GM23338 (cell line): ENCODE measurements around the gene EVI2B. TPM values are rescaled to one million over a fixed set of nuclear protein-coding genes. Genes with fewer than 3 reads are reported as not detected.

ENCODE experiments used
- ATAC-seq: fragments of 200-7000 bp; cut with Tn5 transposase; 3 replicates; pipeline ENCODE4 v1.9.1; 2020
- DNase-seq: peaks from one replicate; pipeline ENCODE4 v3.0.0-alpha.2; 2015; ENCODE audit warnings: low spot score
- H2AFZ ChIP-seq: fragments of 200-600 bp; sonication (generic); 2 replicates; pipeline ENCODE4 v1.8.0; 2016; ENCODE audit warnings: antibody characterized with exemption, mild to moderate bottlenecking, moderate library complexity
- H3F3A ChIP-seq: fragments of 200-600 bp; sonication (generic); replicated peaks from 2 replicates; pipeline ENCODE4 v1.8.0; 2017; ENCODE audit warnings: antibody characterized with exemption, mixed run types, low read depth
- H3K27ac ChIP-seq: fragments of 200-600 bp; sonication (generic); 2 replicates; pipeline ENCODE4 v1.6.1; 2016; ENCODE audit warnings: low read depth
- H3K27me3 ChIP-seq: fragments of 200-600 bp; sonication (generic); 2 replicates; pipeline ENCODE4 v1.8.0; 2016; ENCODE audit warnings: mild to moderate bottlenecking, mixed run types, moderate library complexity; ENCODE audit not compliant: insufficient read depth
- H3K36me3 ChIP-seq: fragments of 200-600 bp; sonication (generic); 2 replicates; pipeline ENCODE4 v1.8.0; 2016; ENCODE audit warnings: mild to moderate bottlenecking; ENCODE audit not compliant: insufficient read depth
- H3K4me1 ChIP-seq: fragments of 200-600 bp; sonication (generic); 2 replicates; pipeline ENCODE4 v1.8.0; 2016; ENCODE audit warnings: mild to moderate bottlenecking, moderate library complexity; ENCODE audit not compliant: insufficient read depth
- H3K4me2 ChIP-seq: fragments of 200-600 bp; sonication (generic); 2 replicates; pipeline ENCODE4 v1.7.1; 2017; ENCODE audit warnings: mixed run types
- H3K4me3 ChIP-seq: fragments of 200-600 bp; sonication (generic); 2 replicates; pipeline ENCODE4 v1.6.1; 2016; ENCODE audit warnings: mixed run types
- H3K79me2 ChIP-seq: fragments of 200-600 bp; sonication (generic); replicated peaks from 2 replicates; pipeline ENCODE4 v1.8.0; 2017; ENCODE audit warnings: mild to moderate bottlenecking; ENCODE audit not compliant: insufficient read depth
- H3K9me2 ChIP-seq: fragments of 200-600 bp; sonication (generic); 2 replicates; pipeline ENCODE4 v1.8.0; 2017; ENCODE audit not compliant: insufficient read depth
- H4K20me1 ChIP-seq: fragments of 200-600 bp; sonication (generic); replicated peaks from 2 replicates; pipeline ENCODE4 v1.8.0; 2017; ENCODE audit warnings: mild to moderate bottlenecking; ENCODE audit not compliant: insufficient read depth
- H3K27ac Mint-ChIP-seq: 2 replicates; pipeline ENCODE4 v1.8.0; 2020; ENCODE audit warnings: inconsistent platforms, mild to moderate bottlenecking, moderate library complexity, mixed read lengths
- H3K27me3 Mint-ChIP-seq: 3 replicates; pipeline ENCODE4 v1.8.0; 2022; ENCODE audit warnings: low read depth, mild to moderate bottlenecking, moderate library complexity, mixed read lengths, inconsistent platforms; ENCODE audit not compliant: insufficient read depth, poor library complexity
- H3K36me3 Mint-ChIP-seq: 3 replicates; pipeline ENCODE4 v1.8.0; 2021; ENCODE audit warnings: low read depth, mild to moderate bottlenecking, inconsistent platforms, moderate library complexity, mixed read lengths
- H3K4me1 Mint-ChIP-seq: 3 replicates; pipeline ENCODE4 v1.8.0; 2020; ENCODE audit warnings: mild to moderate bottlenecking, inconsistent platforms, mixed read lengths
- H3K4me3 Mint-ChIP-seq: 3 replicates; pipeline ENCODE4 v1.8.0; 2021; ENCODE audit warnings: moderate library complexity, mild to moderate bottlenecking, inconsistent platforms, mixed read lengths
- H3K9me3 Mint-ChIP-seq: 3 replicates; pipeline ENCODE4 v1.8.0; 2020; ENCODE audit warnings: moderate library complexity, mild to moderate bottlenecking, inconsistent platforms, mixed read lengths
- CREB1 ChIP-seq: fragments of 250-450 bp; sonication (Bioruptor Pico); IDR thresholded peaks from 2 replicates; pipeline ENCODE4 v1.5.0; 2020; ENCODE audit warnings: low read depth, mild to moderate bottlenecking, moderate library complexity
- ETS1 ChIP-seq: IDR thresholded peaks from 2 replicates; pipeline ENCODE4 v1.6.1; 2016; ENCODE audit warnings: antibody characterized with exemption
- EZH2 ChIP-seq: fragments of 200-600 bp; sonication (generic); IDR thresholded peaks from one replicate; pipeline ENCODE4 v1.8.0; 2017; ENCODE audit warnings: antibody characterized with exemption, mild to moderate bottlenecking, low read depth; ENCODE audit not compliant: unreplicated experiment
- EZH2phosphoT487 ChIP-seq: fragments of 200-600 bp; sonication (generic); IDR thresholded peaks from one replicate; pipeline ENCODE4 v1.8.1; 2018; ENCODE audit warnings: antibody characterized with exemption; ENCODE audit not compliant: unreplicated experiment
- REST ChIP-seq: IDR thresholded peaks from one replicate; pipeline ENCODE4 v1.6.1; 2018; ENCODE audit warnings: antibody characterized with exemption; ENCODE audit not compliant: unreplicated experiment
- ZNF462 ChIP-seq: fragments of 250-450 bp; sonication (Bioruptor Pico); IDR thresholded peaks from 2 replicates; pipeline ENCODE4 v1.5.0; 2020; ENCODE audit warnings: mild to moderate bottlenecking, moderate library complexity
- polyA plus RNA-seq: library from polyadenylated mRNA; unstranded; fragments of >200 nt; fragmentation: Nextera tagmentation; extraction: Ambion mirVana; gene quantifications from 2 replicates; pipeline ENCODE4 v1.2.1, GENCODE V29; 2016
- total RNA-seq: library from RNA; depleted of rRNA; stranded (reverse); fragments of >200 nt; shearing (Covaris generic); gene quantifications from 2 replicates; pipeline ENCODE4 v1.2.3, GENCODE V29; 2014

Gene EVI2B
- total and polyA plus RNA-seq, 2 experiments from 2014 or later: 0.18 TPM; not detected in 1

- Histone ChIP-seq H4K20me1 (no peaks in the 10 kb centered on the region; the same call in 1 of the 2 replicates), H3F3A (no peaks in the 10 kb centered on the region), H2AFZ (no peak overlapping the region), H3K79me2 (no peaks in the 10 kb centered on the region), H3K36me3 (no peaks in the 10 kb centered on the region), H3K27me3 (no peaks in the 10 kb centered on the region), H3K9me2 (no peaks in the 10 kb centered on the region), H3K4me3 (no peak overlapping the region), H3K27ac (no peak overlapping the region), H3K4me2 (no peak overlapping the region), H3K4me1 (peaks cover 5% of the 10 kb centered on the region; the same call in 1 of the 2 replicates)
- Mint-ChIP-seq H3K4me1 (peaks cover 9% of the 10 kb centered on the region), H3K4me3 (no peak overlapping the region), H3K27ac (no peak overlapping the region), H3K9me3 (no peaks in the 10 kb centered on the region), H3K27me3 (no peaks in the 10 kb centered on the region), H3K36me3 (no peaks in the 10 kb centered on the region)
- DNase-seq (no peak), ATAC-seq (no peak)
- TF ChIP-seq REST (no peak), EZH2phosphoT487 (no peak), ETS1 (no peak), EZH2 (no peak), ZNF462 (CRISPR knock-in tag) (no peak), CREB1 (CRISPR knock-in tag) (no peak)
Measured at GRCh38 chr17:31311526-31311925, 2.3 kb downstream of the EVI2B start.
